Measurements from ENCODE around the gene IFNAR1.
"Not testable (repeated sequence)": the region's sequence is repeated elsewhere in the genome, so short reads cannot be mapped to it uniquely, and the experiment has no call there.

IFNAR1 gene

DNA sequence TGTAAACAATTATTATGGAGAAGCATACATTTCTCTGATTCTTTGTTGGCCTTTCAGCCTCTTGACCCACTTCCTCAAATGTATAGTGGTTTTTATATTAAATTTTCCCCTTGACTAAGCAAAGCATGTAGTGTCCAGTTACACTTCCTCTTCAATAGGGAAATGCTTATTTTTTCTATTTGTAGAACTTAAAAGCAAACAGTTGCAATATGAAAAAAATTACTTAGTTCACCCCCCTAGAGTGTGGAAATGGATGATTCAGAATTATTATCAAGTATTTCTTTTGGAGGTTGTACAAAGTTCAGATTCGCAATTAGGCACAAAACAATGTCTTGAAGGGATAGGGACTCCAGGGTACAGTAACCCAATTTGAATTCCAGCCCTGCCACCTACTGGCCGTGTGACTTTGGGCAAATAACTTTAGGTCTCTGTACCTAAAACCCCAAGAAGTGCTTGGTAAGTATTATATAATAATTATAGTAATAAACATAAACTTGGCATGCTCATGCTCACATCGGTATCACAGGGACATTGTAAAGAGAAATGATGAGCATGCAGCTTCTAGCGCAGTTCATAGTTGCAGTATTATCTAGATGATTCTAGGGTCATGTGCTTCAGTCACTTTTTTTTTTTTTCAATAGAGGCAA, 49.8 kb downstream of the IFNAR1 start:
- in situ Hi-C loops (cut with MboI; ENCODE audit: low sequenced_read_pairs), result no loop called here

DNA sequence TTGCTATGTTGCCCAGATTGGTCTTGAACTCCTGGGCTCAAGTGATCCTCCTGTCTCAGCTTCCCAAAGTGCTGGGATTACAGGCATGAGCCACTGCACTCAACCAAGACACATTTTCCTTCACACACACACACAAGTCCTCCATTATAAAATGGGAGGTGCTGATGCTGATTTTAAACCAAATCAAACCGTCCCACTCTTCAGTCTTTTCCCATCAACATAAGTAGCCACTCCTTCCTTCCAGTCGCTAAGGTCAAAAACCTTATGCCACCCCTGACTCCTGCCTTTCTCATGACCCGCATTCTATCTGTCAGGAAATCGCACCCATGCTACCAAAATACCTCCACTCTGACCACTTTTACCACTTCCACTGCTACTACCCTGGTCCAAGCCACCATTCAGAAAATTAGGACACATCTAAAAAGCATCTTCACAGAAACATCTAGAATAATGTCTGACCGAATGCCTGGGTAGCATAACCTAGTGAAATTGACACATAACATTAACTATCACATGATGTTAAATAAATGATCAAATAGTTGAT, 50.4 kb downstream of the IFNAR1 start:
- in situ Hi-C loops (cut with MboI; ENCODE audit: low sequenced_read_pairs), result no loop called here

DNA sequence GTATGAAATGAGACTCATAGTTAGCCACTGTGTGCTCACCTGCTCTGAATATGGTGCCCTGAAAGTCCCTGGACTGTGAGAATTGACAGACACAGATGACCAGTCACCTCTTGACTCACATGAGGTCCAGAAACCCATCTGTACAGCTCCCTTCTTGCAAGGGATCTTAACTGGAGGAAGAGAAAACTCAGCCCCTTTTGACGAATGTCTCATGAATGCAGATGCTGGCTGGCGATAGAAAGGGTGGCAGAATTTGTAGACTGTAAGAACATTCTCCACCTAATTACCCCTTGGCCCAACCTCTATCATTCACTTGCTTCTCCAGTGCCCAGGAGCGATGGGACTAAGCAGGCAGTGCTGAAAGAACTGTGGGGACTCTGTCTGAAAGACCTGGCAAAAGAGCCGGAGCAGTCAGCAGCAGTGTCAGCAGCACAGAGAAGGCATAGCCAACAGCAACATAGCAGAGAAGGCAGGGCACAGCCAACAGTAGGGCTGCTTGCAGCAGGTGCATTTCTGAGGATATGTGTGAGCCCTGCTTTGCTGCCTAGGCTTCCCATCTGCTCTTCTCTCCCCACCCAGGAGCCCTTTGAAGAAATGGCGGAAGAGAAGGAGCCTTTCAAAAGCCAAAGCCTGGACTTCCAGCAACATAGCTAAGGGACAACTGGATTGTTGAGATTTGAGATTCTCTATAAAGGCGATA, 52.6 kb downstream of the IFNAR1 start:
- in situ Hi-C loops (cut with MboI; ENCODE audit: low sequenced_read_pairs), result no loop called here

DNA sequence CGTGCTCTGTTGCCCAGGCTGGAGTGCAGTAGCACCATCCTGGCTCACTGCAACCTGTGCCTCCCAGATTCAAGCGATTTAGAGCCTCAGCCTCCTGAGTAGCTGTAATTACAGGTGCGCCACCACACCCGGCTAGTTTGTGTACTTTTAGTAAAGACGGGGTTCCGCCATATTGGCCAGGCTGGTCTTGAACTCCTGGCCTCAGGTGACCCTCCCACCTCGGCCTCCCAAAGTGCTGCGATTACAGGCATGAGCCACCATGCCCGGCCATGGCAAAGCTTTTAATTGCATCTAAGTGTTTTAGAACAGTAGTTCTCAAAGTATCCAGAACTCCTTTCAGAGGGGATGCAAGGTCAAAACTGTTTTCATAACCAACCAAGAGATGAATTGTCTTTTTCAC, 53.3 kb downstream of the IFNAR1 start:
- in situ Hi-C loops (cut with MboI; ENCODE audit: low sequenced_read_pairs), result no loop called here

DNA sequence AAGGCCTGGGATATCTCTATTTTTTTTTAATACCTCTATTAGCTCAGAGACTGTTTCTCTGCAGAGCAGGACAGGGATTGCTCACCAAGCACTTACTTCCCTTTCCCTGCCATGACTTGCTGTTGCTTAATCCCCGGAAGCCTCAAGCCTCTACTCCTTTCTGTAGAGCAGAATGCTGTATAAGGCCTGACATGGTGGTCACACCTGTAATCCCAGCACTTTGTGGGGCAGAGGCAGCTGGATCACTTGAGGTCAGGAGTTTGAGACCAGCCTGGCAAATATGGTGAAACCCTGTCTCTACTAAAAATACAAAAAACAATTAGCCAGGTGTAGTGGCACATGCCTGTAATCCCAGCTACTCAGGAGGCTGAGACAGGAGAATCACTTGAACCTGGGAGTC, 55.2 kb downstream of the IFNAR1 start:
- in situ Hi-C loops (cut with MboI; ENCODE audit: low sequenced_read_pairs), result not testable (repeated sequence)

DNA sequence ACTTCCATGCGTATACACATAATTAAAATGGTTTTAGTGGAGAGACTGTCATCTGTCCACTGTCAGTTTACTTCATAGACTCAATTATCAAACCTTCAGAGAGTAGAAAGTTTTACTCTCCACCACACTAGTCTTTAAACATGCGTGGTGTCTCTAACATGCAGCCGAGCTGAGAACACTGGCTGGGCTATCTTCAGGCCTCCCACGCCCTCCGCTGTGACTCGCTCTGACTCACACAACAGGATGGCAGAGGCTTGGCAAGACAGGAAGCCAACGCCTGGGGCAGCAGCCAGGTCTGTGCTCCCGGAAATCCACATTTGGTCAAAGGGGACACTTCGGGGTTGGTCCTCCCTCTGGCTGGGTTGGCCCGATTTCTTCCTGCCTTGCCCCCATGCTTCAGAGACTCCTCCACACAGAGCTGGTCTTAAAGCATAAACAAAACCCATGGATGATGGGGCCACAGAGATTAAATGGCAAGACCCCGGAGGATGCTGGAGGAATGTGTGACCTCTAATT, 55.8 kb downstream of the IFNAR1 start:
- in situ Hi-C loops (cut with MboI; ENCODE audit: low sequenced_read_pairs), result no loop called here

DNA sequence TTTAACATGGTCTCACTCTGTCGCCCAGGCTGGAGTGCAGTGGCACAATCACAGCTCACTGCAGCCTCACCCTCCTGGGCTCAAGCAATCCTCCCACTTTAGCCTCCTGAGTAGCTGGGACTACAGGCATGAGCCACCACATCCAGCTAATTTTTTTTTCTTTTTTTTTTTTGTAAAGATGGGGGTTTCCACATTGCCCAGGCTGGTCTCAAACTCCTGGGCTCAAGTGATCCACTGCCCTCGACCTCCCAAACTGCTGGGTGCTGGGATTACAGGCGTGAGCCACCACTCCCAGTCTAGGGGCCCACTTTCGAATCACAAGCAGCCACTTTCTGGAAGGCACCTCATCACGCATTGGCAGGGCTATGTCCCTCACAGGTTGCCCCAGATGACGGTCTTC, 56.6 kb downstream of the IFNAR1 start:
- in situ Hi-C loops (cut with MboI; ENCODE audit: low sequenced_read_pairs), result not testable (repeated sequence)

DNA sequence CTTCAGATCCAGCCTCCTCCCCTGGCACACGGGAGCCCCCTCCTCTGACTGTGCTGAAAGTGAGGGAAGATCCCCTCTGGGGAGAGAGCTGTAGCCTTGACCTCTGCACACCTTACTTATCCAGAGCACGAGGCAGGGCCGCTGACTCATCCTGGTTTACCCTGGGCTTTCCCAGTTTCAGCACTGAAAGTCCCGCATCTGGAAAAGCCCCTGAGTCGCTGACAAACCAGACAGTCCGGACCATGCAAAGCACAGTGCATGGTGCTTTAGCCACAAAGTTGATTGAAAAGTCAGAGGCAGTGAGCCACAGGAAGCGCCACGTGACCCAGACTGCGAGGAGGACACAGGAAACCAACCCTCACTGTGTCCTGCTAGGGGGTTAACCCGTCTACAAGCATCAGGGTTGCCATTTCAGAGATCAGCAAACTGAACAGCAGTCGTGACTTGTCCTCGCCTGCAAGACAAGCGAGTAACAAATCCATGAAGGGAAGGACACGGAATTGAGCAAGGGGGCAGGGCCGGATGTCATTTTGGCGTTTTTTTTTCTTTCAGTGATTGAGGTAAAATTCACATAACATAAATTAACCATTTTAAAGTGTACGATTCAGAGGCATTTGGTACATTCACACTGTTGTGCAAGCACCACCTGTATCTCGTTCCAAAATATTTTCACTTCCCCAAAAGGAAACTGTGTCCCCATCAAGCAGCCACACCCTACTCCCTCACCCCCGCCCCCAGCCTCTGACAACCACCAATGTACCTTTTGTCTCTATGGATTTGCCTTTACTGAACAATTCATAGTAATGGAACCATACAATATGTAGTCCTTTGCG, 58.5 kb downstream of the IFNAR1 start:
- in situ Hi-C loops (cut with MboI; ENCODE audit: low sequenced_read_pairs), result no loop called here

DNA sequence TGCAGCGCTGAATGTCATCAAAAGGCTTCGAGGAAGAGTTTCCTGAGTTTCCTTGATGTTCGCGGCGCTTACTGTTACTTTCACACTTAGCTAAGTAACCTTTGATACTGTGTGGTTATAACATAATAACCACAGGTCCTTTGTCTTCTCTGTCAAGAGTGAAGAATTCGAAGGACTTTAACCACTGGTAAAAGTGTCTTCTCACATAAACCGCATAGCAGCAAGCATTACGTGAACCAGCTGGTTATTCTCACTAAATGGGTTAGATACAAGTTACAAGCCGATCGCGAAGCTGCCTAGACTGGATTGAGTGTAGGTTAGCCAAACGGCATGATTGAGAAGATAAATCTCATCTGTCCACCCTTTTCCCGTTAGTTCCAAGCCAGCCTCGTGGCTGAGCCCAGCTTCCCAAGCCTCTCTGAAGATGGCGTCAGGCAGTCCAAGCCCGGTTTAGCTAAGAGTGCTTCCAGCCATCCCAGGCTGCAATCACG, 60.1 kb downstream of the IFNAR1 start:
- in situ Hi-C loops (cut with MboI; ENCODE audit: low sequenced_read_pairs), result no loop called here

DNA sequence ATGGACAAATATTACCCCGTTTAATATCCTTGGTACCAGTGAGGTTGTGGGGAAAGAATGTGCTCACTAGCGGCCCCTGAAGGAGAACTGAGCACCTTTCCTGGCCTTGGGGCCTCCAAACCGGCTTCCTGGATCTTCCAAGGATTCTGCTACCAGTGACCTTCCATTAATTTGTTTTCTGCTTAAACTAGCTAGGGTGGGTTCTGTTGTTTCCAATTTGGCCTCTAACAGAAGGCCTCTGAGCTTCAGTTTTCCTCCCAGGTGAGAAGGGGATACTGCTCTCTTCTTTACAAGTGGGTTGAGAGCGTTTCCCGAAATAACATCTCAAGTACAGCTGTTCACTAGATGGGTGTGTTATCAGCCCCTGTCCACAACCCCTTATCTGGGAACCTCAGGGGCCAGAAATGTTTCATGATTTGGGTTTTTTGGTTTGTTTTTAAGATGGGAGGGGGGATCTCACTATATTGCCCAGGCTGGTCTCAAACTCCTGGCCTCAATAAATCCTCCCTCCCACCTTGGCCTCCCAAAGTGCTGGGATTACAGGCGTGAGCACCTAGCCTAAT, 61.5 kb downstream of the IFNAR1 start:
- in situ Hi-C loops (cut with MboI; ENCODE audit: low sequenced_read_pairs), result no loop called here

DNA sequence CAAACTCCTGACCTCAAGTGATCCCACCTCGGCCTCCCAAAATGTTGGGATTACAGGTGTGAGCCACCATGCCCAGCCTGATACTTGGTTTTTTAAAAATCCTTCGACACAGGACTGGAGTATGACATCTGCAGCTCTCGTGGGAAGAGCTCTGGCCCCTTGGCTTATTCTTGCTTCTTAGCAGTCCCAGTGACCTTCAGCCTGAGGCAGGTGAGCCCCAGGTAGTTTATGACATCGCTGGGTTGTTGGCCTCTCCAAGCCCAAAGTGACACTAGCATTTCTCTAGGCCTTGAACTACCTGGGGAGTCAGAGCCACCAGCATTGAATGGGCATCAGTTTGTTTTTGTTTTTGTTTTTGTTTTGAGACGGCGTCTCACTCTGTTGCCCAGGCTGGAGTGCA, 62.5 kb downstream of the IFNAR1 start:
- in situ Hi-C loops (cut with MboI; ENCODE audit: low sequenced_read_pairs), result no loop called here

DNA sequence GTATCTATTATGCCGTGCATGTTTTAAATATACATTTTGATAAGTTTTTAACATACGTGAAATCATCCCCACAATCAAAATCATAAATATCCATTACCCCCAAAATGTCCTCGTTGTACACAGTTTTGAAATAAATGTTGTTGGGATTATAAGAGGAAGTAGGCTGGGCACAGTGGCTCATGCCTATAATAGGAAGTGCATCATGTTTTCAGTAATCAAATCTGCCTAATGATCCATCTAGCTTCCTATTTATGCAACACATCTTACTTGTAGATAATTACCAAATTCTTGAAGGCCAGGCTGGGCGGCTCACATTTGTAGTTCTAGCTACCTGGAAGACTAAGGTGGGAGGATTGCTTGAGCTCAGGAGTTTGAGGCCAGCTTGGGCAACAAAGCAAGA, 63.4 kb downstream of the IFNAR1 start:
- in situ Hi-C loops (cut with MboI; ENCODE audit: low sequenced_read_pairs), result no loop called here

DNA sequence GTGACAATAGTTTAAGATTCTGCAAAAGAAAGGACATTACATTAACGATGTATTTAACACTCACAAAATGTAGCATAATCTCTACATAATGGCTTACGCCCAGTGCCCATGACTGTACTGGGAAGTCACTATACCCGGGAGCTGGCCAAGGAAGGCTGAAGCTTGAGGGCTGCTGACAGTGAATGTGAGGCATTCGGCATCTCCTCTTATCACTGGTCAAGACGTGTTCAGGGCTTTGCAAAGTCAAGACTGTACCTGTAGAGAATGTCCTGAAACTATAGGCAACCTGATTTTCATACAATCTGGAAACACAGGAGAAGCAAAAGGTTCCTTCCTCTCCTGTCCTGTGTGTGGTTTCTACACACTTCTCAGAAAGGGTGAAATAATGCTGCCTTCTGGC, 65.7 kb downstream of the IFNAR1 start:
- in situ Hi-C loops (cut with MboI; ENCODE audit: low sequenced_read_pairs), result no loop called here

DNA sequence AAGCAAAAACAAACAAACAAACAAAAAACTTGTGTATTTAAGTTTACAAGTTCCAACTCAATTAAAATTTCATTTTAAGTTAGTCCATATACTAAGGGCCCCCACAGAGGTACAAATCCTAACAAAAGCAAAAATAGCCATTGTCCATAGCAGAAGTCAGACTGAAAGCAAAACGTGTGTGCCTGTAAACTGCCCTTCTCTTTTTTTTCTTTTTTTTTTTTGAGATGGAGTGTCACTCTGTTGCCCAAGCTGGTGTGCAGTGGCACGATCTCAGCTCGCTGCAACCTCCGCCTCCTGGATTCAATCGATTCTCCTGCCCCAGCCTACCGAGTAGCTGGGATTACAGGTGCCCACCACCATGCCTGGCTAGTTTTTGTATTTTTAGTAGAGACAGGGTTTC, 66.9 kb downstream of the IFNAR1 start:
- in situ Hi-C loops (cut with MboI; ENCODE audit: low sequenced_read_pairs), result no loop called here

DNA sequence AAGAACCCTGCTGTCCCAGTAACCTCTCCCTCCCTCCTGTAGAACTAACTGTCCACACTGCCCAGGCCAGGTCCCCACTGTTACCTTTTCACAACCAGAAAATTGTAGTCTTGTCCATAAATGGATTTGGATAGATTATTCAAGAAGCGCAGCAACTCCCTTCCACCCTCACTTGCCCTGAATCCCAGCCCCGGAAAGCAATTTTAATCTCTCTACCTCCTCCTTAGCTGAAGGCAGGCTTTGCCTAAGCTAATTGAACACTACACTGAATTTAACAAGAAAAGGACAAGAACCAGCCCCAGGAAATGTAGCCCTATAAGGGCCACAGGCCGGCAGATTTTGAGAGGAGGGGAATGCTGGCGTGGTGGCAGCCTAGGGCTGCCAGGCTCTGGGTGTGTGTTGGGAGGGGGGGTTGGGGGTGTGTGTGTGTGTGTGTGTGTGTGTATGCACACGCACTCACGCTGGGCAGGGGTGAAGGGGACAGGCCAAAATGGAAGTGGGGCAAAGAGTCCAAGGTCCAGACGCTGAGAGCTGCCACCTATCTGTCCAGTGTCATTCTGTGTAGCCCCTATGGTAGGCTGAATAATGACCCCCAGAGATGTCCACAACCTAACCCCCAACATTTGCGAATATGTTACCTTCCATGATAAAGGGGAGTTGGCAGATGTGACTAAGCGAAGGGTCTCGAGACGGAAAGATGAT, 67.7 kb downstream of the IFNAR1 start:
- in situ Hi-C loops (cut with MboI; ENCODE audit: low sequenced_read_pairs), result no loop called here

DNA sequence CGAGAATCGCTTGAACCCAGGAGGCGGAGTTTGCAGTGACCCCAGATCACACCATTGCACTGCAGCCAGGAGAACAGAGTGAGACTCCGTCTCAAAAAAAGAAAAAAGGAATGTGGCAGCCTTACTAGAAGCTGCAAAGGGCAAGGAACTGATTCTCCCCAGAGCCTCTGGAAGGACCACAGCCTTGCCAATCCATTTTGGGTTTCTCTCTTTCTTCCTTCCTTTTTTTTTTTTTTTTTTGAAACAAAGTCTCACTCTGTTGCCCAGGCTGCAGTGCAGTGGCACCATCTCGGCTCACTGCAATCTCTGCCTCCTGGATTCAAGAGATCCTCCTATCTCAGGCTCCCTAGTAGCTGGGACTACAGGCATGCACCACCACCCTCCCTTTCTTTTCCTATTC, 68.6 kb downstream of the IFNAR1 start:
- in situ Hi-C loops (cut with MboI; ENCODE audit: low sequenced_read_pairs), result no loop called here

DNA sequence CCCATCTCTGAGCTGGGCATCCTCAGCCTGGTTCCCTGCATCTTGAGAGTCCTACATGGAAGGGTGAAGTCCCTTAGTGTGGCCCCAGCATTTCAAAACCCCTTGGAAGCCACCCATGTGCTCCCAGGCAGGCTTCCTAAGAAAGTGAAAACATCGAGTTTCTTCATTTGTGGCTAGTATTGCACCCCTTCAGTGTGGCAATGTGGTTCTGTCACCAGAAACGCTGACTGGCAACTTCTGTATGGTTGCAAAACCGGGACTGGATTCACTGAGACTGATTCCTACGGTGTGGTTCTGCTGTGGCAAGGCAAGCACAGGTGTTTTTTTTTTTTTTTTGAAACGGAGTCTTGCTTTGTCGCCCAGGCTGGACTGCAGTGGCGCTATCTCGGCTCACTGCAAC, 69.5 kb downstream of the IFNAR1 start:
- in situ Hi-C loops (cut with MboI; ENCODE audit: low sequenced_read_pairs), result no loop called here

DNA sequence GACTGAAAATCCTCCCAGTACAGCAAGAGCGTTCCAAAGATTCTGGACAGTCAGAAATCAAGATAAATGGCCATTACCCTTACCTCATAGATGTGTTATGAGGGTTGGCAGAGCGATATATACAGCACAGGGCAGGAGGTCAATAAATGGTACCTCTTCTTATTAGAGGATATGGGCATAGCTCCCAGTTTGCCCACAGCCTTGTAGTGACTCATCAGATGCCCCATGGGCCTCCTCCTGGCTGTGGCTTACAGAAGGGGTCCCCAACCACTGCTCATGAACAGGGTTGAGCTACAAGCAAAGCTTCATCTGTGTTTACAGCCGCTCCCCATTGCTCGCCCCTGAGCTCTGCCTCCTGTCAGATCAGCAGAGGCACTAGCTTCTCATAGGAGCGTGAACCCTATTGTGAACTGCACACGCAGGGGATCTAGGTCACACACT, 71.1 kb downstream of the IFNAR1 start:
- in situ Hi-C loops (cut with MboI; ENCODE audit: low sequenced_read_pairs), result no loop called here

DNA sequence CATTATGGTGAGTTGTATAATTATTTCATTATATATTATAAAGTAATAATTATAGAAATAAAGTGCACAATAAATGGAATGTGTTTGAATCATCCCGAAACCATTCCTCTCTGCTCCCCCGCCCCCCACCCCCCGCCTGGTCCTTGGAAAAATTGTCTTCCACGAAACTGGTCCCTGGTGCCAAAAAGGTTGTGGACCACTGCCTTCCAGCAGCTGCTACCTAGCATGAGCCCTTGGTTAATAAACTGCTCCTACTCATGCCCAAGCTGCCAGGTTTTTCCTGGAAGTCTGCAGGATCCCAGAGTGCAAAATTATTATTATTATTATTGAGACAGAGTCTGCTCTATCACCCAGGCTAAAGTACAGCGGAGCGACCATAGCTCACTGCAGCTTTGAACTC, 71.7 kb downstream of the IFNAR1 start:
- in situ Hi-C loops (cut with MboI; ENCODE audit: low sequenced_read_pairs), result no loop called here

DNA sequence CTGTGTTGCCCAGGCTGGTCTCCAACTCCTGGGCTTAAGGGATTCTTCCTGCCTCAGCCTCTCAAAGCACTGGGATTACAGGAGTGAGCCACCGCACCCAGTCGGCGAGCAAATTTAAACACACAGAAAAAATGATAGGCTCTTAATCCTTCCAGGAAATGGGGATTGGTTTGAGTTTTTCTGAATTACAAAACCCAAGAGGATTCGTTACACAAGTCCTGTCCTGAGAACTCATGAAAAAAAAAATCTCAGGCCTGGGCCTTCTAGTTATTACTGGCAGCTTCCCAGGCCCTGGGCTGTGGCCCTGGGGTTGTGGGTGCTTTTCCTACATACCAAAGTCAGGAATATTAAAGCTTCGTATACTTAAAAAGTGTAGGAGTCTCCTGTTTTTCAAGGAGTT, 72.2 kb downstream of the IFNAR1 start:
- in situ Hi-C loops (cut with MboI; ENCODE audit: low sequenced_read_pairs), result no loop called here
